GM12878 (cell line): Measurements from ENCODE around the gene GALC. TPM values are rescaled to one million over a fixed set of nuclear protein-coding genes. Genes with fewer than 3 reads are reported as not detected.

Source experiments
- BACH1 ChIP-seq: fragments of 450-650 bp; IDR thresholded peaks from 2 replicates; pipeline ENCODE4 v1.6.1; 2017; ENCODE audit warnings: mild to moderate bottlenecking, borderline replicate concordance
- CBFB ChIP-seq: IDR thresholded peaks from 2 replicates; pipeline ENCODE4 v1.6.1; 2016; ENCODE audit warnings: antibody characterized with exemption, low read depth
- CBX5 ChIP-seq: sonication (generic); IDR thresholded peaks from 2 replicates; pipeline ENCODE4 v1.6.1; 2016; ENCODE audit warnings: low read depth, moderate library complexity, mild to moderate bottlenecking, inconsistent platforms
- GATAD2B ChIP-seq: fragments of 450-650 bp; conservative IDR thresholded peaks from 2 replicates; pipeline ENCODE4 v1.6.1; 2017; ENCODE audit warnings: low read depth, mild to moderate bottlenecking, moderate library complexity
- HDGF ChIP-seq: fragments of 450-650 bp; IDR thresholded peaks from 2 replicates; pipeline ENCODE4 v1.6.1; 2016; ENCODE audit warnings: antibody characterized with exemption
- JUNB ChIP-seq: IDR thresholded peaks from 2 replicates; pipeline ENCODE4 v1.6.1; 2016; ENCODE audit warnings: antibody characterized with exemption, mild to moderate bottlenecking
- KLF5 ChIP-seq: fragments of 450-650 bp; IDR thresholded peaks from 2 replicates; pipeline ENCODE4 v1.6.1; 2014; ENCODE audit warnings: mild to moderate bottlenecking; ENCODE audit not compliant: partially characterized antibody
- MEF2B ChIP-seq: fragments of 450-650 bp; IDR thresholded peaks from 2 replicates; pipeline ENCODE4 v1.6.1; 2018; ENCODE audit warnings: mild to moderate bottlenecking, moderate library complexity; ENCODE audit not compliant: partially characterized antibody, poor library complexity, severe bottlenecking
- NFYB ChIP-seq: IDR thresholded peaks from 2 replicates; pipeline ENCODE4 v1.6.1; 2011; ENCODE audit warnings: low read depth, mild to moderate bottlenecking, low read length, improper control_type of control experiment, moderate library complexity; ENCODE audit not compliant: insufficient read depth
- PAX5 ChIP-seq: IDR thresholded peaks from 2 replicates; pipeline ENCODE4 v1.6.1; 2011; ENCODE audit warnings: low read depth, low read length, borderline replicate concordance
- SREBF2 ChIP-seq: IDR thresholded peaks from 2 replicates; pipeline ENCODE4 v1.6.1; 2012; ENCODE audit warnings: mild to moderate bottlenecking, low read length
- SRF ChIP-seq, 2 experiments: IDR thresholded peaks; 2 replicates each; pipeline ENCODE4 v1.6.1; 2011; ENCODE audit warnings: low read depth in 2 of 2, low read length in 2 of 2, mild to moderate bottlenecking in 1 of 2, moderate library complexity in 1 of 2
- polyA plus RNA-seq, 11 experiments: library from polyadenylated mRNA; depleted of rRNA in 4 of 11; unstranded in 6 of 11; stranded (reverse) in 5 of 11; fragments of >200 nt; fragmentation: Nextera tagmentation in 4 of 11; fragmentation: Illumina TruSeq in 1 of 11; extraction: Ambion mirVana in 4 of 11; extraction: Trizol in 1 of 11; gene quantifications; 1 replicate in 1 of 11; 2 replicates in 10 of 11; pipeline versions ENCODE4 v1.2.1 to v1.2.3, GENCODE V29; 2011 to 2016; ENCODE audit warnings: inconsistent platforms in 2 of 11, missing spikeins in 2 of 11, low read depth in 1 of 11
- total RNA-seq, 4 experiments: library from RNA; depleted of rRNA in 3 of 4; stranded (reverse); fragments of >200 nt in 3 of 4; fragmentation: Illumina TruSeq in 1 of 4; extraction: Trizol in 1 of 4; gene quantifications; 2 replicates each; pipeline versions ENCODE4 v1.2.1 to v1.2.3, GENCODE V29; 2013 to 2021
- TF ChIP-seq, protein P1 (sequence below): fragments of 450-650 bp; formaldehyde crosslinking; IDR thresholded peaks from 2 replicates; pipeline ENCODE4 v1.4.0; 2022; ENCODE audit warnings: mild to moderate bottlenecking, moderate library complexity

GALC gene
- total and polyA plus RNA-seq, 10 of the 15 experiments (the other 5 are each of a cell fraction or from before 2014, with no cell fraction given) = 1.3 to 14.0 (median 4.5) TPM

DNA sequence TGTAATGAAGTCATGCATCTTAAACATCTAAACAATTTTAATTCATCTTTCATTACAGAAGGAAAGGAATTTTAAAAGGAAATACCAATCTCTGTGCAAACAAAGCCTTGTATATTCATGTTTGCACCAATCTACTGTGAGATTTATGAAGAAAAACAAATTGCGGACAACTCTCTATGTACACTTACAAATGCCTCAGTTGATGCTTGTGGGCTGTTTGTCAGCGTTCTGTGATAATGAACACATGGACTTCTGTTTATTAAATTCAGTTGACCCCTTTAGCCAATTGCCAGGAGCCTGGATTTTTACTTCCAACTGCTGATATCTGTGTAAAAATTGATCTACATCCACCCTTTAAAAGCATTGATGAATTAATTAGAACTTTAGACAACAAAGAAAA lies 17.3 kb upstream of the GALC start (continued):
- TF ChIP-seq CBX5 (no peak), GATAD2B (no peak), SREBF2 (no peak), HDGF (no peak), SRF (IDR thresholded peaks at IDR 0.05; ENCODE audit: low read depth in 2 of 2, low read length in 2 of 2) (no peak), KLF5 (no peak), MEF2B (no peak), JUNB (no peak), PAX5 (no peak), CBFB (no peak), BACH1 (no peak), NFYB (no peak)
- TF ChIP-seq, protein P1, sequence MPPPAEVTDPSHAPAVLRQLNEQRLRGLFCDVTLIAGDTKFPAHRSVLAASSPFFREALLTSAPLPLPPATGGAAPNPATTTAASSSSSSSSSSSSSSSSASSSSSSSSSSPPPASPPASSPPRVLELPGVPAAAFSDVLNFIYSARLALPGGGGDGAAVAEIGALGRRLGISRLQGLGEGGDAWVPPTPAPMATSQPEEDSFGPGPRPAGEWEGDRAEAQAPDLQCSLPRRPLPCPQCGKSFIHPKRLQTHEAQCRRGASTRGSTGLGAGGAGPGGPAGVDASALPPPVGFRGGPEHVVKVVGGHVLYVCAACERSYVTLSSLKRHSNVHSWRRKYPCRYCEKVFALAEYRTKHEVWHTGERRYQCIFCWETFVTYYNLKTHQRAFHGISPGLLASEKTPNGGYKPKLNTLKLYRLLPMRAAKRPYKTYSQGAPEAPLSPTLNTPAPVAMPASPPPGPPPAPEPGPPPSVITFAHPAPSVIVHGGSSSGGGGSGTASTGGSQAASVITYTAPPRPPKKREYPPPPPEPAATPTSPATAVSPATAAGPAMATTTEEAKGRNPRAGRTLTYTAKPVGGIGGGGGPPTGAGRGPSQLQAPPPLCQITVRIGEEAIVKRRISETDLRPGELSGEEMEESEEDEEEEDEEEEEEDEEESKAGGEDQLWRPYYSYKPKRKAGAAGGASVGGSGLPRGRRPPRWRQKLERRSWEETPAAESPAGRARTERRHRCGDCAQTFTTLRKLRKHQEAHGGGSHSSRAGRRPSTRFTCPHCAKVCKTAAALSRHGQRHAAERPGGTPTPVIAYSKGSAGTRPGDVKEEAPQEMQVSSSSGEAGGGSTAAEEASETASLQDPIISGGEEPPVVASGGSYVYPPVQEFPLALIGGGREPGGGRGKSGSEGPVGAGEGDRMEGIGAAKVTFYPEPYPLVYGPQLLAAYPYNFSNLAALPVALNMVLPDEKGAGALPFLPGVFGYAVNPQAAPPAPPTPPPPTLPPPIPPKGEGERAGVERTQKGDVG = no peak
